HEK293 (cell line): Measurements from ENCODE around the gene DNAJC7.

Experiments used
- CTCF ChIA-PET: fragments of 350-600 bp; formaldehyde crosslinking; extraction: SDS; loops from one replicate; lab custom pipeline; 2021; ENCODE audit warnings: antibody characterized with exemption; lab: Yijun Ruan, JAX
- POLR2A ChIA-PET: fragments of 300-600 bp; formaldehyde crosslinking; extraction: SDS; loops from one replicate; lab custom pipeline; 2020; ENCODE audit warnings: antibody characterized with exemption, inconsistent platforms; lab: Yijun Ruan, JAX
- H3K27ac ChIP-seq: fragments of 200-500 bp; sonication (Bioruptor generic); 2 replicates; pipeline ENCODE4 v1.5.1; 2014; ENCODE audit warnings: low read depth, low read length, control low read depth, inconsistent platforms; ENCODE audit errors: extremely low read depth
- H3K36me3 ChIP-seq, 2 experiments: fragments of 200-500 bp in 1 of 2; sonication (Bioruptor generic) in 1 of 2; 1 replicate in 1 of 2; 2 replicates in 1 of 2; pipeline ENCODE4 v1.5.1; 2014 to 2017; ENCODE audit warnings: inconsistent platforms in 2 of 2, low read length in 2 of 2; ENCODE audit not compliant: control insufficient read depth in 2 of 2, insufficient read depth in 1 of 2
- H3K4me1 ChIP-seq: fragments of 200-500 bp; sonication (Bioruptor generic); 2 replicates; pipeline ENCODE4 v1.5.1; 2014; ENCODE audit warnings: mild to moderate bottlenecking, low read length, inconsistent platforms; ENCODE audit not compliant: control insufficient read depth, insufficient read depth
- H3K4me3 ChIP-seq: 2 replicates; pipeline ENCODE4 v1.5.1; 2011; ENCODE audit warnings: low read depth, mild to moderate bottlenecking, control low read depth, low read length, moderate library complexity
- H3K9me3 ChIP-seq: fragments of 200-500 bp; sonication (Bioruptor generic); 2 replicates; pipeline ENCODE4 v1.5.1; 2014; ENCODE audit warnings: low read depth, low read length, inconsistent platforms; ENCODE audit not compliant: control insufficient read depth, insufficient read depth
- ATF2 ChIP-seq: fragments of 450-650 bp; formaldehyde crosslinking; IDR thresholded peaks from 2 replicates; pipeline ENCODE4 v1.5.1; 2016; ENCODE audit warnings: missing biosample characterization, missing genetic modification characterization, low read depth
- FEZF1 ChIP-seq: fragments of 450-650 bp; formaldehyde crosslinking; IDR thresholded peaks from 2 replicates; pipeline ENCODE4 v1.5.1; 2016; ENCODE audit warnings: missing biosample characterization, missing genetic modification characterization
- GLIS1 ChIP-seq: fragments of 450-650 bp; formaldehyde crosslinking; IDR thresholded peaks from 2 replicates; pipeline ENCODE4 v1.5.1; 2016; ENCODE audit warnings: missing biosample characterization, missing genetic modification characterization
- HOXC10 ChIP-seq: sonication (generic); formaldehyde crosslinking; IDR thresholded peaks from 2 replicates; pipeline ENCODE4 v1.8.1; 2023; ENCODE audit warnings: mild to moderate bottlenecking, missing genetic modification reagents
- KLF17 ChIP-seq: fragments of 450-650 bp; formaldehyde crosslinking; IDR thresholded peaks from 2 replicates; pipeline ENCODE4 v1.5.1; 2016; ENCODE audit warnings: missing biosample characterization, missing genetic modification characterization
- OSR2 ChIP-seq: fragments of 450-650 bp; formaldehyde crosslinking; IDR thresholded peaks from 2 replicates; pipeline ENCODE4 v1.5.1; 2016; ENCODE audit warnings: missing biosample characterization, missing genetic modification characterization
- PRDM1 ChIP-seq: fragments of 450-650 bp; formaldehyde crosslinking; IDR thresholded peaks from 2 replicates; pipeline ENCODE4; 2016; ENCODE audit warnings: missing biosample characterization, missing genetic modification characterization
- RBAK ChIP-seq: fragments of 450-650 bp; formaldehyde crosslinking; IDR thresholded peaks from 2 replicates; pipeline ENCODE4 v1.5.1; 2016; ENCODE audit warnings: missing biosample characterization, missing genetic modification characterization
- WT1 ChIP-seq: fragments of 450-650 bp; formaldehyde crosslinking; IDR thresholded peaks from 2 replicates; pipeline ENCODE4 v1.5.1; 2016; ENCODE audit warnings: missing biosample characterization, missing genetic modification characterization
- ZBTB21 ChIP-seq: fragments of 450-650 bp; formaldehyde crosslinking; IDR thresholded peaks from 2 replicates; pipeline ENCODE4 v1.5.1; 2017; ENCODE audit warnings: missing biosample characterization, missing genetic modification characterization
- ZBTB44 ChIP-seq: fragments of 450-650 bp; IDR thresholded peaks from 2 replicates; pipeline ENCODE4 v1.5.1; 2018; ENCODE audit warnings: missing biosample characterization, mild to moderate bottlenecking, missing genetic modification characterization
- ZFP69B ChIP-seq: fragments of 450-650 bp; formaldehyde crosslinking; IDR thresholded peaks from 2 replicates; pipeline ENCODE4 v1.5.1; 2016; ENCODE audit warnings: missing biosample characterization, missing genetic modification characterization
- ZIC2 ChIP-seq: fragments of 450-650 bp; formaldehyde crosslinking; IDR thresholded peaks from 2 replicates; pipeline ENCODE4 v1.5.1; 2016; ENCODE audit warnings: missing biosample characterization, missing genetic modification characterization
- ZNF214 ChIP-seq: fragments of 450-650 bp; formaldehyde crosslinking; IDR thresholded peaks from 2 replicates; pipeline ENCODE4 v1.5.1; 2017; ENCODE audit warnings: missing biosample characterization, mild to moderate bottlenecking, missing genetic modification characterization, borderline replicate concordance
- ZNF280D ChIP-seq: fragments of 450-650 bp; formaldehyde crosslinking; IDR thresholded peaks from 2 replicates; pipeline ENCODE4 v1.5.1; 2016; ENCODE audit warnings: missing biosample characterization, missing genetic modification characterization
- ZNF292 ChIP-seq: fragments of 450-650 bp; formaldehyde crosslinking; IDR thresholded peaks from 2 replicates; pipeline ENCODE4 v1.5.1; 2016; ENCODE audit warnings: low read depth, missing biosample characterization, missing genetic modification characterization, borderline replicate concordance
- ZNF350 ChIP-seq: fragments of 450-650 bp; formaldehyde crosslinking; IDR thresholded peaks from 2 replicates; pipeline ENCODE4 v1.5.0; 2017; ENCODE audit warnings: missing biosample characterization, mild to moderate bottlenecking, missing genetic modification characterization
- ZNF391 ChIP-seq: fragments of 450-650 bp; formaldehyde crosslinking; IDR thresholded peaks from 2 replicates; pipeline ENCODE4 v1.5.1; 2016; ENCODE audit warnings: low read depth, missing biosample characterization, missing genetic modification characterization, borderline replicate concordance
- ZNF449 ChIP-seq: fragments of 450-650 bp; formaldehyde crosslinking; IDR thresholded peaks from 2 replicates; pipeline ENCODE4 v1.5.1; 2017; ENCODE audit warnings: missing biosample characterization, mild to moderate bottlenecking, missing genetic modification characterization, moderate library complexity
- ZNF629 ChIP-seq: fragments of 450-650 bp; formaldehyde crosslinking; IDR thresholded peaks from 2 replicates; pipeline ENCODE4 v1.5.1; 2017; ENCODE audit warnings: missing biosample characterization, missing genetic modification characterization
- ZNF692 ChIP-seq: fragments of 450-650 bp; formaldehyde crosslinking; IDR thresholded peaks from 2 replicates; pipeline ENCODE4 v1.5.1; 2016; ENCODE audit warnings: missing biosample characterization, missing genetic modification characterization
- ZNF791 ChIP-seq: fragments of 450-650 bp; formaldehyde crosslinking; IDR thresholded peaks from 2 replicates; pipeline ENCODE4 v1.5.1; 2016; ENCODE audit warnings: missing biosample characterization, missing genetic modification characterization
- ZSCAN5A ChIP-seq: fragments of 450-650 bp; formaldehyde crosslinking; IDR thresholded peaks from 2 replicates; pipeline ENCODE4 v1.5.1; 2016; ENCODE audit warnings: missing biosample characterization, missing genetic modification characterization

Gene DNAJC7

GRCh38 chr17:41988418-41988817 is 28.8 kb downstream of the DNAJC7 start:
- Histone ChIP-seq H3K36me3 (peaks cover 90 to 98% of the 10 kb centered on the region in 2 experiments), H3K4me3 (no peak overlapping the region), H3K4me1 (no peaks in the 10 kb centered on the region), H3K27ac (no peak overlapping the region), H3K9me3 (no peaks in the 10 kb centered on the region)
- CTCF ChIA-PET: interaction anchor here (0.6 to 1.0 kb wide), 4 partner anchors 12 to 79 kb away, joined by 3 to 5 read pairs (median 3); no protein-coding TSS in a partner anchor
- no peak for TF ChIP-seq ZNF791
- TF ChIP-seq PRDM1 (tag by site-specific recombination): peak; percentile 57; the same call in 1 of the 2 replicates
- POLR2A ChIA-PET: no interaction called here

GRCh38 chr17:41987642-41988041 is 29.6 kb downstream of the DNAJC7 start:
- ChIA-PET POLR2A (no interaction called here), CTCF (no interaction called here)
- H3K4me1 ChIP-seq: no peaks in the 10 kb centered on the region
- no peak overlapping the region for H3K4me3 ChIP-seq
- H3K27ac ChIP-seq: no peak overlapping the region
- peaks cover 90 to 98% of the 10 kb centered on the region in 2 experiments for H3K36me3 ChIP-seq
- H3K9me3 ChIP-seq: no peaks in the 10 kb centered on the region
- peak; percentile 65 for TF ChIP-seq GLIS1
- no peak for TF ChIP-seq ZNF292 (tag by site-specific recombination)
- TF ChIP-seq ZNF391 (tag by site-specific recombination): no peak
- TF ChIP-seq ATF2 (tag by site-specific recombination): peak; percentile 71; the same call in 1 of the 2 replicates
- TF ChIP-seq ZNF692: peak; percentile 66
- no peak for TF ChIP-seq ZSCAN5A (tag by site-specific recombination)
- peak; percentile 88 for TF ChIP-seq ZBTB21
- peak; percentile 88 for TF ChIP-seq ZBTB44
- TF ChIP-seq FEZF1 (tag by site-specific recombination): no peak
- TF ChIP-seq WT1: peak; percentile 32; the same call in 1 of the 2 replicates
- TF ChIP-seq ZFP69B (tag by site-specific recombination): peak; percentile 47; the same call in 1 of the 2 replicates
- no peak for TF ChIP-seq ZNF350 (tag by site-specific recombination)
- no peak for TF ChIP-seq RBAK (tag by site-specific recombination)
- peak; percentile 47 for TF ChIP-seq ZNF629 (tag by site-specific recombination)
- TF ChIP-seq ZIC2 (tag by site-specific recombination): peak; percentile 38
- peak; percentile 82 for TF ChIP-seq OSR2 (tag by site-specific recombination)
- no peak for TF ChIP-seq ZNF280D
- TF ChIP-seq KLF17: peak; percentile 75
- TF ChIP-seq ZNF214 (tag by site-specific recombination): no peak
- TF ChIP-seq ZNF449 (tag by site-specific recombination): no peak
- no peak for TF ChIP-seq HOXC10 (CRISPR knock-in tag)
